ENCODE data around the gene CCDC152. TPM values are rescaled to one million over a fixed set of nuclear protein-coding genes. Genes with fewer than 3 reads are reported as not detected.

Gene CCDC152
- total RNA-seq, 1 donor from 2014 or later = not detected

GRCh38 chr5:42787845-42788244 is 31.2 kb downstream of the CCDC152 start:
- no peak for DNase-seq (ENCODE audit: low spot score)
- Mint-ChIP-seq H3K9me3 (ENCODE audit: low read depth) (peaks cover 29% of the 10 kb centered on the region), H3K4me1 (ENCODE audit: low read depth) (no peaks in the 10 kb centered on the region), H3K4me3 (ENCODE audit: unreplicated experiment) (no peak overlapping the region), H3K36me3 (ENCODE audit: low read depth) (peaks cover 2% of the 10 kb centered on the region), H3K27ac (ENCODE audit: unreplicated experiment) (no peak overlapping the region), H3K27me3 (ENCODE audit: low read depth) (peaks cover 2% of the 10 kb centered on the region)
- no peak for TF ChIP-seq CTCF (IDR thresholded peaks at IDR 0.05)

- Mint-ChIP-seq H3K27ac (ENCODE audit: unreplicated experiment) (no peak overlapping the region), H3K27me3 (ENCODE audit: low read depth) (no peaks in the 10 kb centered on the region), H3K4me3 (ENCODE audit: unreplicated experiment) (no peak overlapping the region), H3K9me3 (ENCODE audit: low read depth) (peaks cover 29% of the 10 kb centered on the region), H3K36me3 (ENCODE audit: low read depth) (peaks cover 2% of the 10 kb centered on the region), H3K4me1 (ENCODE audit: low read depth) (no peaks in the 10 kb centered on the region)
- DNase-seq (ENCODE audit: low spot score) = no peak
- TF ChIP-seq CTCF (IDR thresholded peaks at IDR 0.05) = no peak
These were observed 34.5 kb downstream of the CCDC152 start for GRCh38 chr5:42791151-42791550.

GRCh38 chr5:42798284-42799240 is 41.9 kb downstream of the CCDC152 start:
- Mint-ChIP-seq H3K4me1 (ENCODE audit: low read depth) (no peaks in the 10 kb centered on the region), H3K4me3 (ENCODE audit: unreplicated experiment) (no peak overlapping the region), H3K27me3 (ENCODE audit: low read depth) (peaks cover 7% of the 10 kb centered on the region), H3K36me3 (ENCODE audit: low read depth) (no peaks in the 10 kb centered on the region), H3K27ac (ENCODE audit: unreplicated experiment) (no peak overlapping the region), H3K9me3 (ENCODE audit: low read depth) (peaks cover 17% of the 10 kb centered on the region)
- TF ChIP-seq CTCF (IDR thresholded peaks at IDR 0.05) = no peak
- no peak for DNase-seq (ENCODE audit: low spot score)

GRCh38 chr5:42799241-42799608 is 42.6 kb downstream of the CCDC152 start:
- no peak overlapping the region for H3K27ac Mint-ChIP-seq (ENCODE audit: unreplicated experiment)
- DNase-seq (ENCODE audit: low spot score) = no peak
- no peaks in the 10 kb centered on the region for H3K36me3 Mint-ChIP-seq (ENCODE audit: low read depth)
- no peak overlapping the region for H3K4me3 Mint-ChIP-seq (ENCODE audit: unreplicated experiment)
- H3K4me1 Mint-ChIP-seq (ENCODE audit: low read depth) = no peaks in the 10 kb centered on the region
- no peak for TF ChIP-seq CTCF (IDR thresholded peaks at IDR 0.05)
- H3K27me3 Mint-ChIP-seq (ENCODE audit: low read depth) = peaks cover 7% of the 10 kb centered on the region
- peaks cover 11% of the 10 kb centered on the region for H3K9me3 Mint-ChIP-seq (ENCODE audit: low read depth)

GRCh38 chr5:42799668-42800114 is 43.1 kb downstream of the CCDC152 start:
- no peak for TF ChIP-seq CTCF (IDR thresholded peaks at IDR 0.05)
- Mint-ChIP-seq H3K4me3 (ENCODE audit: unreplicated experiment) (no peak overlapping the region), H3K4me1 (ENCODE audit: low read depth) (no peaks in the 10 kb centered on the region), H3K27ac (ENCODE audit: unreplicated experiment) (no peak overlapping the region), H3K36me3 (ENCODE audit: low read depth) (no peaks in the 10 kb centered on the region), H3K9me3 (ENCODE audit: low read depth) (peaks cover 6% of the 10 kb centered on the region), H3K27me3 (ENCODE audit: low read depth) (peaks cover 7% of the 10 kb centered on the region)
- DNase-seq (ENCODE audit: low spot score) = no peak
